Stimulated activated CD4-positive, alpha-beta T cell treated with anti-CD3 and anti-CD28 coated beads, Interleukin-1b, Interleukin-23, amount 100 ng/mL, for 48 hours (primary cell): Measurements from ENCODE around the gene NRCAM.

Experiments
- DNase-seq: peaks from one replicate; pipeline ENCODE4 v3.0.0-alpha.2; 2020

Gene NRCAM

GRCh38 chr7:108457871-108458270 is 1.6 kb upstream of the NRCAM start:
- DNase-seq = no peak

- no peak for DNase-seq
Measured at GRCh38 chr7:108456845-108457540, 757 bp upstream of the NRCAM start.

- peak; percentile 2 for DNase-seq
Measured at GRCh38 chr7:108455551-108455997, 662 bp downstream of the NRCAM start.

GRCh38 chr7:108454674-108455550 is 1.3 kb downstream of the NRCAM start:
- DNase-seq = peak; percentile 25

DNA sequence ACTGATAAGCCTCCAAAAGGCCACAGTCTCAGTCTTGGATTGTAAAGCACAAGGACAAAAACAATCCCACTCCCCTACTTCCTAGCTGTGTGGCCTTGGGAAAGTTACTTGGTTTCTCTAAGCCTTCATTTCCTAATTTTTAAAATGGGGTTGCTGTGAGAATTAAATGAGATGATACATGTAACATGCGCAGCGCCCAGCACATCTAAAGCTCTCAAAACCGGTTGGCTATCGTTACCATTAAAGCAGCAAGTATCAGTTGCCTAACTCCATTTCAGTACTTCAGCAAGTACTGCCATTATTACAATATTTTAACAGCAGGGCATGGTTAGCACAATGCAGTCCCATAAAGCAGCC is 1.9 kb downstream of the NRCAM start:
- DNase-seq = no peak

DNA sequence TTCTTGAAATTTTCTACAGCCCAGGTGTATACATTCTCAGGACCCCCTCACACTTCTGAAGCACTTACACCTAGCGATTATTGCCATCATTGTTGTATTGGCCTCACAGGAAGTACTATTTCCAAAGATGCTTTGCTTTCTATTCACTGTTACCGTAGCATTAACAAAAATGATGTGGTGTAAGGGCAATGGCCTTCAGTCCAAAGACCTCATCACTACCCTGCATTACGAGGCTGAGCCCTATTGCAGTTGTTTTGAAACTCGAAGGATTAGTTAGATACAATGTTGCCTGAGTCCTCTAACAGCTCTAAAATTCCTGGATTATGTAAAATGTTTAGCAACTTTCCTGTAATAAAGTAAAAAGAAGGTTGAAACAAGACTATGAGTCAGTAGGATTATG is 2.9 kb downstream of the NRCAM start:
- DNase-seq = no peak

GRCh38 chr7:108452707-108453106 is 3.5 kb downstream of the NRCAM start:
- DNase-seq = no peak

GRCh38 chr7:108451296-108451848 is 4.9 kb downstream of the NRCAM start:
- DNase-seq = no peak

DNA sequence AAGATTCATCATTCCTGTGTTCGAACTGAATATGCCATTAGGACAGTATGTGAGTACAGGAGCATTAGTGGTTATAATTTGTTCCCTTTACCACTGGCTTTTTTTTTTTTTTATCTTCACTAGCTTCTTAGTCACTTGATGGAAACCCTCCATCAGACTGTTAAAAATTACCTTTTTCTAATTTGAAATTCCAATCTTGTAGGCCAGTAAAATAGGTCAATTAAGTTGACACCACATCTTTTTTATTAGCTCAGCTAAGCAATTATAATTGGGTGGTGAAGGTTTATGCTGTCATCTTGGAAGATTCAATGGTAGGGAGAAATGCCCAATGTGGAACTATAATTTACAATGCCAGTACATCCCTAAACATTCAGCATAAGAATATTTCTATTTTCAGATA is 6.1 kb downstream of the NRCAM start:
- DNase-seq = no peak

DNA sequence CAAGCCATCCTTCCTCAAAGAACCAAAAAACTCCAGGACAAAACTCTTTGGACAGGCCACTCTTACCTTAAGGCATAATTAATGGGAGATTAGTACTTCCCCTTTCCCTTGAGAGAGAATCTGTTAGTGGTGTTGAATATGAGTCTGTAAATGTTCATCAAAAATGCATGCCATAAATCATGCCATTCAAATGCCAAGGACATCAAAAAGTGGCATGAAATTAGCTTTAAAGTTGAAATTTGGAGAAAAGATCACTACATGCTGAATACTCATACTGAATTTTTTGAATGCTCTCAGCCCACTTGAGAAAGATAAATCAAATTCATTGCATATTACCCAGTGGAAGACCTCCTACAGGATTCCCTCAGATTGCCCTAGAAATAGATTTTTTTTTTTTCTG is 6.7 kb downstream of the NRCAM start:
- no peak for DNase-seq

GRCh38 chr7:108448584-108449505 is 7.4 kb downstream of the NRCAM start:
- DNase-seq = no peak

DNA sequence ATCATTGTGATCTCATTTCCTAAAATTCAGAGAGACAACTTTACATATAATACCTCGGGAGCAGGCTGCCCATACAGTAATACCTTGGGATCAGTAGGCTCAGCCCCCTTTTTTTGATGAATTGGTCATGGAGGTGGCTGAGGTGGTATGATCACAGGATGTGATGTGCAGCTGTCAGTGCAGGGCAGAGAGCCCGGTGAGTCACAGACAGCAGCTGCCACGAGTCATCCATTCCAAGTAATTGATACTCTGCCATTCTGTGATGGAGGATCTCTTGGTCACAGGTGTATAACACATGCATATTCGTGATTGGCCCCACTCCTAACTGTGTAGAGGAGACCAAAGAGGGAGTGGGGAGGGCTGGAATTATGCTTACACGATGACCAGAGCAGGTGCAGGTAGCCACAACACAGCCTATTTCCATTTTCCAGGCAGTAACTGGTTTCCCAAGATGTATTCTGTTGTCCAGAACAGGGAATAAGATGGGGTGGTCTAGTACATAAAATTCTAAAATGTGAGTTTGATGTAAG is 14.1 kb downstream of the NRCAM start:
- peak; percentile 64 for DNase-seq

DNA sequence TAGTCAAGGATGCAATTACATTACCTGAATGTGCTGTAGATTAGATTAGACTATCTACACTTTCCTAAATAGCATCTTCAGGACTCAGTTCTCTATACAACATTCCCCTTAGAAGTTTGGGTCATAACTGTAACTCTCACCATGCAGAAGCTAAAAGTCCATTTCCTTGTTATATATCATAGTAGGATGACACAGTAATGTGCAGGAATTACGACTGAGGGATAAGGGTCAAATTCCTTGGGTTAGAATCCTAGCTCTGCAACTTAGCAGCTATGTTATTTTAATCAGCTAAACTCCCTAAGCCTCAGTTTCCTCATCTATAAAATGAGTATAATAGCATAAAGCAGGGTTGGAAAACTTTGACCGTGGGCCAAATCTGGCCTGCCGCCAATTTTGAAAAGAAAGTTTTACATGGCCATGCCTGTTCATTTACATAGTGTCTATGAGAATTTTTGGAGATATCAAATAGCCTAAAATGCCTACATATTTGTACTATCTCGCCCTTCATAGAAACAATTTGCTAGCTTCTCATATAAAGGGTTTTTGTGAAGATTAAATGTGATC is 14.8 kb downstream of the NRCAM start:
- no peak for DNase-seq

DNA sequence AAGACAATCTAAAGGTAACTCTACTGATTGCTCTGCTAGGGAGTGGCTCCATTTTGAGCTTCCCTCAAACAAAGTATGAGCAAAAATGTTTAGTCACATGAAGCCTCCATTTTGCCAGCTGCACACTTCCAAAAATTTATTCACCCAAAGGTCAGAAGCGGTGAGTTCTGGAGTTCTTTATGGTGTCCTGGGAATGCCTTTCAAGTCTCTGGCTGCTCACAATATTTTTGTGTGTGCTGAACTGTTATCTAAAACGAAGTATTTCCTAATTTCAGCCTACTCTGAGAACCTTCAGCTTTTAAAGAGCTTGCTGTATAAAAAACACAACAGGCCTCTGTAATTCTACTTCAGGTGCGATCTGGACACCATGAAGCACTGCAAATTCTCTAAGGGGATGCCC is 15.6 kb downstream of the NRCAM start:
- DNase-seq = no peak

- DNase-seq = no peak
Measured at GRCh38 chr7:108436906-108437305, 19.3 kb downstream of the NRCAM start.

- DNase-seq = no peak
Measured at GRCh38 chr7:108434010-108434409, 22.2 kb downstream of the NRCAM start.

DNA sequence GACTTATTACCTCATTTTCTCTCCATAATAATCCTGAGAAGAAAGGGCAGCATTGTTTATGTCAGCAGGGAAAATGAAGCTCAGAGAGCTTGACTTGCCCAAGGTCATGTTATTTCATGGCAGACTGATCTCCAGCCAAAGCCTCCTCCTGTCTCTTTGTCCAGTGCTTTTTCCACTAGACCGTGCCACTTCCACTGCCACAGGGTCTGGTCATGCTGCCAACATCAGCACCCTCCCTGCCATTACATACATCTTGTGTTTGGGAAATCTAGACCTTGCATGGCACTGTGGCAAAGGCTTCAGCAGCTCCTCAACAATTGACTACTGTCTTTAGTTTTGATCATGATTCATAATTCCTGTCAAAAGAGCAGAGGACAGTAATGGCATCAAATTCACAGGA is 25.1 kb downstream of the NRCAM start:
- no peak for DNase-seq

DNA sequence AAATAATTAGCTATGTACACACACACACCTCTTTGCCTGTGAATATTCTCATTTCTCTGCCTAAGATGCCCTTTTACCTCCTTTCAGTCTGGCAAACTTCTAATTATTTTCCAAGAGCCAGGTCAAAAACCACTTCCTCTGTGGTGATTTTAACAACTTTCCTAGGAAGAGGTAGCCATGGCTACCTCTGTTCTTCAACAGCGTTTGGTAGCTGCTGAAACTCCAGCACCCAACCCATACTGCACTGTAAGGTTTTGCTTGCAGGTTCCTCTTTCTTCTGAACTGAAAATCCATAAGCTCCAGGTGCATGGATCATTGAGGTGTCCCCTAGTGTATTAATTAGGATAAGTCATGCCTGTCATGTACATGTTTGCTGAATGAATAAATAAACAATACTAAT is 25.6 kb downstream of the NRCAM start:
- no peak for DNase-seq

GRCh38 chr7:108427766-108428165 is 28.5 kb downstream of the NRCAM start:
- DNase-seq = no peak

GRCh38 chr7:108425714-108426275 is 30.4 kb downstream of the NRCAM start:
- no peak for DNase-seq

- no peak for DNase-seq
Measured at GRCh38 chr7:108424013-108424412, 32.2 kb downstream of the NRCAM start.
